COLO668 (cell line): ENCODE measurements around the gene PEF1.

ENCODE experiments used
- DNase-seq: peaks from one replicate; lab custom pipeline; 2025; ENCODE audit not compliant: unreplicated experiment; lab: John Stamatoyannopoulos, UW

The PEF1 gene

GRCh38 chr1:31586376-31587327, 58.0 kb downstream of the PEF1 start:
- DNase-seq = no peak

GRCh38 chr1:31585736-31586365, 58.8 kb downstream of the PEF1 start:
- DNase-seq = no peak

GRCh38 chr1:31584869-31585735, 59.6 kb downstream of the PEF1 start:
- DNase-seq = no peak

- DNase-seq = peak; percentile 65
Observed at GRCh38 chr1:31583995-31584868, 60.4 kb downstream of the PEF1 start.

- no peak for DNase-seq
Observed at GRCh38 chr1:31583082-31583994, 61.3 kb downstream of the PEF1 start.

GRCh38 chr1:31581821-31582810, 62.6 kb downstream of the PEF1 start:
- no peak for DNase-seq

GRCh38 chr1:31580891-31581603, 63.6 kb downstream of the PEF1 start:
- no peak for DNase-seq

GRCh38 chr1:31580513-31580870, 64.2 kb downstream of the PEF1 start:
- no peak for DNase-seq
